SU-DHL-6 (cell line): Measurements from ENCODE around the gene DRGX.

ENCODE experiments used
- EZH2phosphoT487 ChIP-seq: fragments of 200-600 bp; sonication (generic), shearing (Covaris generic); conservative IDR thresholded peaks from 2 replicates; pipeline ENCODE4 v1.6.1; 2018; ENCODE audit warnings: mild to moderate bottlenecking, antibody characterized with exemption, low read length, moderate library complexity, mixed read lengths
- TF ChIP-seq, protein P1 (sequence below): fragments of 200-600 bp; sonication (generic); IDR thresholded peaks from one replicate; pipeline ENCODE4 v1.5.1; 2017; ENCODE audit warnings: antibody characterized with exemption, mild to moderate bottlenecking, low read length, moderate library complexity; ENCODE audit not compliant: insufficient read depth, poor library complexity, severe bottlenecking

DNA sequence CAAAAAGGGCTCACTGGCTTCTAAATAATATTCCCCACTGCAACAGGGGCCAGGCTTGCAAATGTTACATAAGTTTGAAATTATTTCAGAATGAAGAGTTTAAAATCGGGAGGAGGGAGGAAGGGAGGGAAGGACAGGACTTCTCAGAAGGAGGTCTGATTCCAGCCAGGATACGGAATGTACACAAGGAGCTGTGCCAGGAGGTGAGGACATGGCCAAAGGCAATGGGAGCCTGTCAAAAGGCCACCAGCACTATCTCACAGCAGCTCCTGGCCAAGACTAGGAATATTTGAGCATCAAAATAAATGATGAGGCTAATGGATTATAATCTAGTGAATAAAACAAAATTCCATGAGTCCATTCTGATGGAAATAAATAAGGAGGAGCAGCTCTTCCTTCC is 18.6 kb upstream of the DRGX start:
- no peak for TF ChIP-seq EZH2phosphoT487
- TF ChIP-seq, protein P1, sequence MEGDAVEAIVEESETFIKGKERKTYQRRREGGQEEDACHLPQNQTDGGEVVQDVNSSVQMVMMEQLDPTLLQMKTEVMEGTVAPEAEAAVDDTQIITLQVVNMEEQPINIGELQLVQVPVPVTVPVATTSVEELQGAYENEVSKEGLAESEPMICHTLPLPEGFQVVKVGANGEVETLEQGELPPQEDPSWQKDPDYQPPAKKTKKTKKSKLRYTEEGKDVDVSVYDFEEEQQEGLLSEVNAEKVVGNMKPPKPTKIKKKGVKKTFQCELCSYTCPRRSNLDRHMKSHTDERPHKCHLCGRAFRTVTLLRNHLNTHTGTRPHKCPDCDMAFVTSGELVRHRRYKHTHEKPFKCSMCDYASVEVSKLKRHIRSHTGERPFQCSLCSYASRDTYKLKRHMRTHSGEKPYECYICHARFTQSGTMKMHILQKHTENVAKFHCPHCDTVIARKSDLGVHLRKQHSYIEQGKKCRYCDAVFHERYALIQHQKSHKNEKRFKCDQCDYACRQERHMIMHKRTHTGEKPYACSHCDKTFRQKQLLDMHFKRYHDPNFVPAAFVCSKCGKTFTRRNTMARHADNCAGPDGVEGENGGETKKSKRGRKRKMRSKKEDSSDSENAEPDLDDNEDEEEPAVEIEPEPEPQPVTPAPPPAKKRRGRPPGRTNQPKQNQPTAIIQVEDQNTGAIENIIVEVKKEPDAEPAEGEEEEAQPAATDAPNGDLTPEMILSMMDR = no peak
